ENCODE results near the gene RAET1E.
A peak's percentile ranks its signal among the peaks of the same experiment; 100 is the strongest.

The RAET1E gene

DNA sequence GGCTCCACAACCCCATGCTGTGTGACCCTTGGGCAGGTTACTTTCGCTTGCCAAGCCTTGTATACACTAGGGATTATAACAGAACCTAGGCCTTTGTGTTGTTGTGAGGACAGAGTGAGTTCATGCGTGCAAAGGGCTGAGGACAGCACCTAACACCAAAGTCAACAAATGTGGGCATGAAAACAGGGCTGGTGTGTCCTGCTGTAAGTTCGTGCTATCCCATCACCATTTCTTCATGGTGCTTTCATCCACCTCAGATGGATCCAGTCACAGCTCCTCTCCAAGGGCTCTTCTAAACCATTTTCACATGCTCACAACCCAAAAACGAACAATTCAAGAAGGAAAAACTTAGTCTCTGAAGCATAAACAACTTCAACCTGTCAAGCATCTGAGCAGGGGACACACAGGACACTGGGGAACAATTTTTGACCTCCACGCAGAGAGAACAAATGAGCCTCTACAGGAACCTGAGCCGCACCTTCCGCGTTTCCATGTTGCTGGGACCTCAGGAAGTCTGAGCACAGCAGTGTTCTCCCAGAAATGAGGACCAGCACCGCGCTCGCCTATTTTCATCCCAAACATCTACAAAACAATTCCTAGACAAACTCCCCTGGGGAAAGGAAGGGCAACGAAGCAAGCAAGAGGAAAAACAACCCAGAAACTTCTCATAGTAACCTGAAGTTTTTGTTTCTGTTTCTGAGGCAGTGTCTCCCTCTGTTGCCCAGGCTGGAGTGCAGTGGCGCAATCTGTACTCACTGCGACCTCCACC is 36.9 kb downstream of the RAET1E start:
- TF ChIP-seq, protein P1, sequence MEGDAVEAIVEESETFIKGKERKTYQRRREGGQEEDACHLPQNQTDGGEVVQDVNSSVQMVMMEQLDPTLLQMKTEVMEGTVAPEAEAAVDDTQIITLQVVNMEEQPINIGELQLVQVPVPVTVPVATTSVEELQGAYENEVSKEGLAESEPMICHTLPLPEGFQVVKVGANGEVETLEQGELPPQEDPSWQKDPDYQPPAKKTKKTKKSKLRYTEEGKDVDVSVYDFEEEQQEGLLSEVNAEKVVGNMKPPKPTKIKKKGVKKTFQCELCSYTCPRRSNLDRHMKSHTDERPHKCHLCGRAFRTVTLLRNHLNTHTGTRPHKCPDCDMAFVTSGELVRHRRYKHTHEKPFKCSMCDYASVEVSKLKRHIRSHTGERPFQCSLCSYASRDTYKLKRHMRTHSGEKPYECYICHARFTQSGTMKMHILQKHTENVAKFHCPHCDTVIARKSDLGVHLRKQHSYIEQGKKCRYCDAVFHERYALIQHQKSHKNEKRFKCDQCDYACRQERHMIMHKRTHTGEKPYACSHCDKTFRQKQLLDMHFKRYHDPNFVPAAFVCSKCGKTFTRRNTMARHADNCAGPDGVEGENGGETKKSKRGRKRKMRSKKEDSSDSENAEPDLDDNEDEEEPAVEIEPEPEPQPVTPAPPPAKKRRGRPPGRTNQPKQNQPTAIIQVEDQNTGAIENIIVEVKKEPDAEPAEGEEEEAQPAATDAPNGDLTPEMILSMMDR (conservative IDR thresholded peaks at IDR 0.05; ENCODE audit: control insufficient read depth, insufficient read depth, low read depth, low read length), result peak; percentile 1
- H3K4me3 ChIP-seq (ENCODE audit: control insufficient read depth, low read depth, low read length), result no peak overlapping the region
- DNase-seq (ENCODE audit: low read depth), result peak; percentile 47

- DNase-seq (ENCODE audit: low read depth), result no peak
- no peak overlapping the region for H3K4me3 ChIP-seq (ENCODE audit: control insufficient read depth, low read depth, low read length)
- TF ChIP-seq, protein P1 (conservative IDR thresholded peaks at IDR 0.05; ENCODE audit: control insufficient read depth, insufficient read depth, low read depth, low read length), result no peak
Measured at GRCh38 chr6:149860513-149860833, 37.4 kb downstream of the RAET1E start.

GRCh38 chr6:149859938-149860337 is 38.0 kb downstream of the RAET1E start:
- TF ChIP-seq, protein P1 (conservative IDR thresholded peaks at IDR 0.05; ENCODE audit: control insufficient read depth, insufficient read depth, low read depth, low read length), result no peak
- no peak for DNase-seq (ENCODE audit: low read depth)

GRCh38 chr6:149859368-149859767 is 38.5 kb downstream of the RAET1E start:
- DNase-seq (ENCODE audit: low read depth), result peak; percentile 95
- TF ChIP-seq, protein P1 (conservative IDR thresholded peaks at IDR 0.05; ENCODE audit: control insufficient read depth, insufficient read depth, low read depth, low read length), result no peak
- no peak overlapping the region for H3K4me3 ChIP-seq (ENCODE audit: control insufficient read depth, low read depth, low read length)

More at GRCh38 chr6:149859938-149860337, 38.0 kb downstream of the RAET1E start:
- H3K4me3 ChIP-seq (ENCODE audit: control insufficient read depth, low read depth, low read length), result no peak overlapping the region

DNA sequence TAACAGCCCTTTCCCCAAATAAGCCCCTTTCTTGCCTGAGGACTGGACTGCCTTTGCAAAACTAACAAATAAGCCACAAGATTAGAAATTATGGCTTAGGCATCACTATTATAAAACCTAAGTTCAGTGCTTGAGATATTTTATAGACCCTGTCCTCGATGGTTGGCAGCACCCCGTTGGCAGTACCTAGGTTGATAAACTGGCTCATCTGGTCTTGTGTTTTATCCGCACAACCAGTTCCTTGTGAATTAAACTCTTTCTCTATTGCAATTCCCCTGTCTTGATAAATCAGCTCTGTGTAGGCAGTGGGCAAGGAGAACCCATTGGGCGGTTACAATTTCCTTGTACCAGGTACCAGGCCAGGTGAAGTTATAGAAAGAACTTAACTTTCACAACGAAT is 40.4 kb downstream of the RAET1E start:
- no peak for DNase-seq (ENCODE audit: low read depth)
- TF ChIP-seq, protein P1 (conservative IDR thresholded peaks at IDR 0.05; ENCODE audit: control insufficient read depth, insufficient read depth, low read depth, low read length), result no peak
- no peak overlapping the region for H3K4me3 ChIP-seq (ENCODE audit: control insufficient read depth, low read depth, low read length)

GRCh38 chr6:149856256-149856994 is 41.5 kb downstream of the RAET1E start:
- no peak for DNase-seq (ENCODE audit: low read depth)
- H3K4me3 ChIP-seq (ENCODE audit: control insufficient read depth, low read depth, low read length), result no peak overlapping the region
- TF ChIP-seq, protein P1 (conservative IDR thresholded peaks at IDR 0.05; ENCODE audit: control insufficient read depth, insufficient read depth, low read depth, low read length), result no peak

All from fibroblast of mammary gland (primary cell).